HPDE6-E6E7 (cell line): Measurements from ENCODE around the gene LCOR.

Source experiments
- DNase-seq: peaks from one replicate; pipeline ENCODE4 v3.0.0; 2011; ENCODE audit warnings: missing footprints; ENCODE audit errors: extremely low spot score

Gene LCOR

DNA sequence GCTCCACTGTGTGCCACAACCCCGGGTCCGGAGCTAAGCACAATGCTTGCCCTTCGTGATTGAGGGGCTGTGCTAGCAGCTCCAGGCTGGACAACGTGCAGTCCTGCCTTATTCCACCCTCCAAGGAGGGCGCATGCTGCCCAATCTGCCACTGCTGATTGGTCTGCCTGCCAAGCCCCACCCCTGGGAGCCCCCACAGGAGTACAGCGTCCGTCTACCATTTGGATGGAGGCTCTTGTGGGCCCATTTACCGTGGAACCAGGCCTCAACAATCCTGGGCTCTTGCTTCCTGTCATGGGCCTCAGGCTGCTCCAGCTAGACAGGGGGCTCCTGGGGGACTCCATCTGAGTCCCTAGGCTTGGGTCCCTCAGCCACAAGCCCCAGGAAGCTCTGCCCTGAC, 180.4 kb downstream of the LCOR start:
- DNase-seq = no peak

DNA sequence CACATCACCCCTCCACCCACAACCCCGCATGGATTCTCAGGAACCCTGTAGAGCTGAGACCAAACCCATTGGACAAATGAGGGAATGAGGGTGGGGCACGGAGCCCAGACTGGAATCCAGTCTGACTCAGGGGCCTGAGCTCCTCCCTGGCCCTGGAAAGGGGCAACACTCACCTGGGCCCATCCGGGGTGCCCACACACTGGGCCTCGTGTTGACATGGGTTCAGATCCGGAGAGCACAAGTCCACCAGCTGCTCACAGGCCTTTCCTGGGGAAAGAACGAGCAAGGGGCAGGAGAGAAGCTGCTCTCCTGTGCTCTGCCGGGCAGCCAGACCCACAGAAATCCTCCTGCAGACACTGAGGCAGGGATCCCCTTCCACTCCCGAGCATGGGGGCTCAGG, 181.5 kb downstream of the LCOR start:
- no peak for DNase-seq

DNA sequence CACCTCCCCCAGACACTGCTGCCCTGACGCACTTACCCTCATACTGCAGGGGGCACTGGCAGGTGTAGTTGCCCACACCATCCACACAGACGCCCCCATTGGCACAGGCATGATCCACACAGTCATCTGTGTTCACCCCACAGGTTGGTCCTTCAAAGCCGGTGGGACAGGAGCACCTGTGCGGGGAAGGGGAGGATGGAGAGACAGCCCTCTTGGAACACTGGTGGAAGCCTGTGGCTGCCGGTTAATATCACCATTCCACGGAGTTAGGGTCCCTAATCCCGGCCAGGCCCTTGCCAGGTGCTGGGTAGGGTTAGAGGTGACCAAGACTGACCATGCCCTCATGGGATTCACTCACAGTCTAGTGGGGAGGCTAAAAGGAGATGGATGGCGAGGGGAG, 181.9 kb downstream of the LCOR start:
- no peak for DNase-seq

DNA sequence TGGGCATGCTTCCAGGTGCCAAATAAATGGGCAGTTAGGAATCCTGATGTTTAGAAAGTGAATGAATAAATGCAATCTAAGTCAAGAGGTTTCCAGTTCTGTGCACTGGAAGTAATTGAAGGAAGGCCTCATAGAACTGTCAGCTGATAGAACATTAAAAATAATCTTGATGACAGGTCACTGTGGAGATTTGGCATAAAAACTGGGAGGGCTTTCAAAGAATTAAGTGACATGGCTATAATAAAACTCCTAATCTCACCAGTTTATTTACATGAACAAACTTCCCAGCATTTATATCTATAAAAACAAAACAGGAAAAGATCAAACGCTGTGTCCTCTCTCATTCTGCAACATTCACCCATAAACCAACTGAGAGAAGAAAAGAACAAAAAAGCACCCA, 183.1 kb downstream of the LCOR start:
- no peak for DNase-seq

DNA sequence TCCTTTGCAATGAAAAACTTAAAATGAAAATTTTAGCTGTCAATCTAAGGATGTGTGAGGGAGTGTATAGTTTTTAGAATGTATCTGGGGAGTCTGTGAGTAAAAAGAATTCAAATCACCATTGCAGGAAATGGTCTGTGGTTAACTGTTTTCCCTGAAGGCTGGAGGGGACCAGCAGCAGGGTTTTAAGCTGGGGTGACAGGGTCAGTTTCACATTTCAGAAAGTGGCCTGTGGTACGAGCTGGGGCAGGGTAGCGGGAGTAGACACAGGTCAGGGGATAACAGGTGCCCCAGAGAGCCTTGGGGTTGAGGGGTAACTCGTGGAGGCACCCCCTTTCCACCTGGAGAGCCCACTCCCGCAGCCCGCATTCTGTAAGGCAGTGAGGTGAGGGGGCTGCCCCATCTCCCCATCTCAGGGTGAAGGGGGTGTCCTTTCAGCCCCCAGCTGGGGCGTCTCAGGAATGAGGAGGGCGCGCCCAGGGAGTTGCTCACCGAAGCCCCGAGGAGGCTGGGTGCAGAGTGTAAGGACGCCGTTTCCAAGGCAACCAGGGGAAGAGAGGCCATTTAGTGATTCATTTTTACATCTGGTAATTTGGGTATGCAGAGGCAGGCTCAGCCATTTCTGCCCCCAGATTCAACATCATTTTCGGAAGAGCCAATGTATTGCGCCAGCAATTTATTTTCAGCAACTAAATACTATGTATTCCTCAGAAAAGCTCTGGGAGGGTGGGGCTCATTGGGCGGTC, 184.8 kb downstream of the LCOR start:
- DNase-seq = no peak

DNA sequence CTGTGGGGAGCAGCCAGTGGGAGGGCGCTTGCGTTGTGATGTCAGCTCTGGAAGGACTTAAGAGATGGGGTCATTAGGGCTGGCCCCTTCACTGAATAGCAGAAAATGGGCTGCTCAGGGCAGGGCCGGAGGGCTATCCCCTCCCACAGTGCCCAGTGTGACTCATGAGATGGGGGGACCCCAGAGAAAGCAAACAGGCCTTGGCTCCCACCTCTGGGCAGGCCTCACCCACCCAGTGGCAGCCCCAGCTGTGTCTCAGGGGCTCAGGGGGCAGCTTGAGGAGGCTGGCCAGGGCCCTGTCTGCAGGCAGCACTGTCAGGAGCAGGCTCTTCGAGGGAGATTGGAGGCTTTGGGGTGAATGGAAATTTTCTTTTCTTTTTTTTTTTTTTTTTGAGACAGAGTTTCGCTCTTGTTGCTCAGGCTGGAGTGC, 185.4 kb downstream of the LCOR start:
- no peak for DNase-seq

DNA sequence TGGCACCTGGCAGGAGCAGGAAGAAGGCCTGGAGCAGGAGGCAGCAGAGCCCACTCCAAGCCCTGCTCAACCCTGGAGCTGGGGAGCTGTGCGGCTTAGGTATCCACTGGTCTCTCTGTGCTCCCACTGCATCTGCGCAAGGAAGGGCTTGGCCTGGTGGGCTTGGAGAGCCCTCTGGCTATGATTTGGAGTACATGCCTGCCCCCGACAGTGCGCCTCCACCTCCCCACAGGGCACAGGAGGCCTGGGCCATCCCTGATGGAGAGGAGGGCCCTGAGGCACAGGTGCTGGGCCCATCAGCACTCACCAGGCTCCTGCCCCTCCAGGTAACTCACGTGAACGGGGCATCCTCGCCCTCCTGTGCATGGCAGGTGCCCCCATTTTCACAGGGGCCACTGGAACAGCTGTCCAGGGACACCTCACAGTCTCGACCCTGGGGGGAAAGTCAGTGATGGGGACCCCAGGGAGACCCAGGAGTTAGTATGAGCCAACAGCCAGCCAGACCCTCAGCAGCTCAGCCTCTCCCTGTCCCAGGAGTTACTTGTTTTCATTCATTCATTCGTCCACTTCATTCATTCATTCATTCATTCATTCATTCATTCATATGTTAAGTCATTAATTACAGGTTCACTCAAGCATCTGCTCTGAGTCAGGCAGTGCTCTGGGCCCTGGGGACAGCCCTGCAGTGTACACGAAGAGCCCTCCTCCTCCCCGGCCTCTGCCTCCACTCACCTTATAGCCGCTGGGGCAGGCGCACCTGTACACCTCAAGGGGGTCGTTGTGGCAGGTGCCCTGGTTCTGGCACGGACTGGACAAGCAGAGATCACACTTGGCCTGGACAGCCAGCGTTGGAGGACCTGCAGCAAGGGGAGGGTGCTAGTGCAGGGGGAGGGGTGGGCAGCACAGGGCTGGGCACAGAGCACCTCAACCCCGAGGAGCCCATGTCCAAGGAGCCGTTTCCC, 186.4 kb downstream of the LCOR start:
- no peak for DNase-seq

DNA sequence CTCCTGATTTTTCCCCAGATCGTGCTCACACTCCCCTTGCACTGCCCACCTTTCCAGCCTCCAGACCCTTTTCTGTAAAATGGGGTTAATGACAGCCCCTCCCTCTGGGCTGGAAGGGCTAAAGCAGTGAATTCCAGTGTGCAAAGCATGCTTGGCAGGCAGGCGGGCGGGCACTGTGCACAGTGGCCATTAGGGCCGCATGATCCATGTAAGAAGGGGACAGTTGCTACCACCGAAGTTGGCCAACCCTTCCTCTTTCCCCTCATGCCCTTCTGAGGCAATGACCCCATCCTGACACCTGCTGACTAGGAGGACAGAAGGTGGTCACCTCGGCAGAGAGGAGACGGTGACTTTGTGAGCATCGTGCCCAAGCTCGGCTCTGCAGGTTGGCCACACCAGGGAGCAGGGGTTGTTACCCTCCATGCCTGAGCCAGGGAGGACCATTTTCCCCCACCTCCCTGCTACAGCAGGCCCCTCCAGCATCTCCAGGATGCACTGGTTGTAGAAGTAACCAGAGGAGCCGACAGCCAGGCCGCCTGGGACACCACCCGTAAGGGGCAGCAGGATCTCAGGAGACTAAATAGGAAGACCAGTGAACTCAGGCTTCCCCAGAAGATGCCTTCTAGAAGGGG, 187.2 kb downstream of the LCOR start:
- DNase-seq = no peak

DNA sequence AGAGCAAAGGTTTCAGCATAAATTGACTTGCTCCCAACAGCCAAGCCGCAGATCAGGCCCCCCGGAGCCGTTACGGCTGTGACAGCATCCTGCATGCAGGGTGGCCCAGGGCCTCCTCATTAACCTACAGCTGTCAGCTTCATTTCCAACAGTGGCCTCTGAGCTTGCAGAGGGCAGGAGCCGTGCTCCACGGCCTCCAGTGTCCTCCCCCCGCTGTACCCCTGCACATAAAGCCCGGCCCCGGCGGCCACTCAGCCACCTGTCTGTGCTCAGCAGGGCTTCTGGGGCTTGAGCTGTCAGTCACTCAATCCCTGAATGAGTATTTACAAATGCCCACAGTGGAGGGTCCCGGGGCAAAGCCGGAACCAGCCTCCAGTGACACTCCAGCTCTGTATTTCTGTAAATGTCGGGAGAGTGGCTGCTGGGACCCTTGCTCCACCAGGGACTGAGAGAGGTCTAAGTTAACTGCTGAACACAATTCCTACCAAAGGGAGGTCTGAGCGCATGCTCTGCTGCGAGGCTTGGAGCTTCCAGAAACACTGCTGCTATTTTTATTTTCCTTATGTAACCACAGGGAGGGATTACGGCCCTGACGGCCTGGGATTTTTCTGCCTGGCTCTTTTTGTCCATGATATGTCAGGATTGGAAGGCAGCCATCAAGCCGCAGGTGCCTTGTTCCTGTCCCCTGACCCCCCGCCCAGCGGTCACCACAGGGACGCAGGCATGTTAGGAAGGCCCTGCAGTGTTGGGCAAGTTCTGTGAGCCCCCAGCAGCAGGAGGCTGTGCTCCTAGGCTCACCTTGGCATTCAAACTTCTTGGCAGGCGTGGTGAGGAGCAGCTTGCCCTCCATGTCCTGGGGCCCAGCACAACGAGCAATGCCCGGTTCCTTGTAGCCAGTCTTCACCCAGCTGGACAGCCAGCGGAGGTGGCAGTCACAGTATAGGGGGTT, 188.6 kb downstream of the LCOR start:
- DNase-seq = no peak

DNA sequence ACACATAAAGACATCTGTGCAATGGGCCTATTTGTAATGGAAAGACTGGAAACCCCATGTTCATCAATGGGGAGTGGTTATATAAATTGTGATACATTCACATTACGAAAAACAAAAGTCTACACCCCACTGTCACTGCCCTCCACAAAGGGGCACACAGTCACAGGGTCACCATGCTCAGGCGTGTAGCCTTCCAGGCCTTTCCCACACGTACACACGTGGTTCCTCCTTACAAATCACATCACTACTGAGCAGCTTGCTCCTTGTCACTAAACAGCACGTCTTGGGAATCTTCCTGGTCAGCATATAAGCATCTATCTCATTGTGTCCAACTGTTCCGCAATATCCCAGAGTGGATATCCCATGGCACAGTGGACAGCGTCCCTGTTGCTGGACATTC, 190.5 kb downstream of the LCOR start:
- DNase-seq = no peak

DNA sequence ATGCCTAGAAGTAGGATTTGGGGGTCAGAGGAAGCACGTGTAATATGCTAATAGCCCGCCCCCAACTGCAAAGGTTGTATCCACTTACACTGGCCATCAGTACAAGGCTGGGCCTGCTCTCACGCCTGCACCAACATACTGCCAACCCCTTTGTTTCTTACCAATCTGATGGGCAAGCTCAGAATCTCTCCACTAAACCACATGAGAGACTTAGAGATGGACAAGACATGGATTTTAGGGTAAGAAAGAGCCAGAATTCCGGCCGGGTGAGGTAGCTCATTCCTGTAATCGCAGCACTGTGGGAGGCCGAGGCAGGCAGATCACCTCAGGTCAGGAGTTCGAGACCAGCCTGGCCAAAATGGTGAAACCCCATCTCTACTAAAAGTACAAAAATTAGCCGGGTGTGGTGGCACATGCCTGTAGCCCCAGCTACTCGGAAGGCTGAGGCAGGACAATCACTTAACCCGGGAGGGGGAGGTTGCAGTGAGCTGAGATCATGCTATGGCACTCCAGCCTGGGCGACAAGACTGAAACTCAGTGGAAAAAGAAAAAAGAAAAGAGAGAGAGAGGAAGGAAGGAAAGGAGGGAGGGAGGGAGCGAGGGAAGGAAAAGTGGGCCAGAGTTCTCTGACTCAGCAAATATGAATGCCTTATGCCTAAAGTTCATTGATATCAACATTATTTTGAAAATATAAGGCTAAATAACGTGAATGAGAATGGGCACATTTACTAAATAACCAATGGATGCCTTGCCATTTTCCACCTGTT, 191.5 kb downstream of the LCOR start:
- no peak for DNase-seq

DNA sequence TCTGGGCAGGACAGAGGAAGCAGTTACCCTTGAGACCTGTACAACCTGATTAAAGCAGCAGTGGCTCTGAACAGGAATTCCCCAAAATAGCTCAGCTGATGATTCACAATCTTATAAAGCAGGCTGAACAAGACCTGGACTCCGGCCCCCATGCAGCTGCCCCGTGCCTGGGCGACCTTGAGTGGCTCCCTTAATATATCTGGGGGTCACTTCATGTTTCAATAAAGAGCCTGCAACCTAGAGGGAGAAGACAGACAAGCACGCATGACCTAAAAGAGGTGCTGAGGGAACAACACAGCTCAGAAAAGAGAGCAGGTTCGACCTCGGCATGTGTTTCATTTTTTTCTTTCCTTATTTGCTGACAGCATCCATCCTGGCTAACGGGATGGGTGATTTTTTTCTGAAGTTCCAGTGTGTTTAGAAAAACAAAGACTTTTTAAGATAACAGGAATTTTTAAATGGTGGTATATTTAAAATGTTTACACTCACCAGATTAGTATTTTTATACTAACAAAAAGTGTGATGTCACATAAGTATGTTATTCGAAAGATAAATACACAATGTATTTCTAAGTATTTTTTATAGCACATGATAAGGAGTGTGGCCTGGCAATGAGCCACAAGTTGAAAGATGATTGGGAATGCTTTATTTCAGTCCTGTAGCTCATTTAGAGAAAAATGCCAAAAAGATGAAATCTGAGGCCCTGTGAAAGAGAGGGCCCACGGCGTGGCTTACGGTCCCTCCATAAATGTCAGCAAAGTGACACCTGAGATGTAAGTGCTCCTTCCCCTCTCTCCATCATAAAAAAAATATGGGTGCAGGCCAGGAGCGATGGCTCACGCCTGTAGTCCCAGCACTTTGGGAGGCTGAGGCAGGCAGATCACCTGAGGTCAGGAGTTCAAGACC, 192.3 kb downstream of the LCOR start:
- peak; percentile 60 for DNase-seq

DNA sequence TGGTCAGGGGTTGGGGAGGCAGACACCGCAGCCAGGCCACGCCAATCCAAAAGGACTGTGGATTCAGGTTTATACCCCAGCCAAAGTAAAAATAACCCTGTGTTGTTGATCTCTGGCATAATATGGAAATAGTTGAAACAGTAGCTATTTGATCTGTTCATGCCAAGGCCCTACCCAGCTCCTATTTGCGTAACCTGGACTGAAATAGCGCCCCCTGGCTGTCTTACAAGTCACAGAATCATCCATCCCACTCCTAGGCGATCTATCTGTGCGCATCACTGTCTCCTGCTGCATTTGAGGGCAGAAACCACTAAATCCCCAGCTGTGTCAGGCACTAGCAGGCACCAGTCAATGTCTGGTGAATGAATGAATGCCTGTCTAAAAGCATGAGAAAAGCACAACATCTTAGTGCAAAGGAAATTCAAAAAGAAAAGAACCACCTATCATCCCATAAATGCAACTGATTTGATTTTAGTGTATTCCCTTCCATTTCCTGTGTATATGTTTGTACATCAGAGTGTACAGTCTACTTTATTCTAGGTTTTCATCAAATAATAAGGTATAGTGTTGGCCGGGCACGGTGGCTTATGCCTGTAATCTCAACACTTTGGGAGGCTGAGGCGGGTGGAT, 193.6 kb downstream of the LCOR start:
- DNase-seq = peak; percentile 15

DNA sequence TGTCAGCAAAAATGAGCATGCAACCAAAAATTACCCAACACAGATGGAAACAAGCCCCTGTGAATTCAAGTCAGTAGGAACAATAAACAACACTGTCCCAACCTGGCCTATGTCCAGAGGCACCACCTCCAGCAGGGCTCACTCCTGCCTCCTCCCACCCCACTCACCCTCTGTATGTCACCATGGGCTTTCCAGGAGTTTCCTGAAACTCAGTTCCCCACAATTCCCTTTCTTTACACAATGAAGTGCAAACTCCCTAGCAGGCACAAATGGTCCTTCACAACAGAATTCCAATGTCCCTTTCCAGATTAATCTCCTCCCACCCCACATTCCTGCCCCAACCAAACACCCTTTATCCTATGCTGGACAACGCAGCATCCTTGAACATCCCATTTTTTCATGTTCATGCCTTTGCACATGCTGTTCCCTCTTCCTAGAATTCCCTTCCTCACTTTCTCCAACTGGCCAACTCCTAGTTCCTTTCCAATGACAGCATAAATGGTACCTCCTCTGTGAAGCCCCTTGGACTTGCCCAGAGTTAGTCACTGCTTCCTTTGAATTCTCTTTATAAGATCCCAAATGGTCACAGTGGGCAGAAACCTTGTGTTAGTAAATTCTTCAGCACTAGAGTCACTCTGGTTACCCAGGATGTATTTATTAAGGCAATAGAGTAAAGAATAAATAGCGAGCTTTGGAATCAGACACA, 196.2 kb downstream of the LCOR start:
- DNase-seq = no peak

DNA sequence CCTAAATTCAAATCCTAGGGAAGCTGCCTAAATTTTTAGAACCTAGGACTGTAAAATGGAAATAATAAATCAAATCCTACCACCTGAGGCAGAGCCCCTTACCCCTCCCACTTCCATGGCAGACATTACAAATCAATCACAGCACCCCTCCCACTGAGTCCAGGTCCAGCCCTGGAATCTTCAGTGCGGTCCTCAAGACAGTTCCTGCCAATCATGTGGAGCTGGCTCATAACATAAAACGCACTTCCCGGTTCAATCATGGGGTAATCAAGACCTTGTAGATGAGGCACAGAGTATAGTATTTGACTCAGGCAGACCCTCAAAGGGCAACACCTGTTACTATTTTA, 196.7 kb downstream of the LCOR start:
- no peak for DNase-seq

DNA sequence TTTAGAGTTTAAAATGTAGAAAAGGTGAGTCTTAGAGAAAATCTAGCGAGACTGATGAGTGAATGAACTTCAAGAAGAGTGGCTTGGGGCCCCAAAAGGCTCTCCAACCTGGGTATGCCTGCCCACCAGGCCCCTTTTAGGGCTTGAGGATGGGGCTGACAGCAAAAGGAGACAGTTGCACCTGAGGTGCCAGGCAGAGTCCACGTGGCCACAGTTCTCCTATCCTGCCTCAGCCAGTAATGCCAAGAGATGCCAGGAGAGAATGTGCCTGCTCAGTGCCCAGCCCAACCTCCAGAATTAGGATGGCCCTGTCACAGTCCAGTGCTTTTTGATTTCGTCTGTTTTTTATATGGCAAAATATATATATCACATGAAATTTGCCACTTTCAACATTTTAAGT, 197.2 kb downstream of the LCOR start:
- no peak for DNase-seq

DNA sequence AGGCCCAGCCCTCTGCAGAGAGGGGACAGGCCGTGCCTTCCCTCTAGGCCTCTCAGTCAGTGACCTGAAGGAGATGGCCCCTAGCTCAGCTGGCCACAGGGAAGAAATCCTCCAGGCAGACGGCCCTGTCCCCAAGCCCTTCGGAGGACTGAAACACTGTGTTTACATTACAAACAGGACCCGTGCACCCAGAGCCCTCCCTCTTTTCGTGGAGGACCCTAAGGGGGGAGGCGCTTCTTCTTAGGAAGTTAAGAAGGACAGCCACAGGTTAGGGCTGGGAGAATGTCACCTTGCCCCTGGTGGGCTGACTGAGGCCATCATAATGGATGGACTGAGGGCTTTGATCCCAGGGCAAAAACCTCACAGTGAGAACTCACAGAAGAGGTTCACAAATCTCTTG, 198.8 kb downstream of the LCOR start:
- DNase-seq = no peak

DNA sequence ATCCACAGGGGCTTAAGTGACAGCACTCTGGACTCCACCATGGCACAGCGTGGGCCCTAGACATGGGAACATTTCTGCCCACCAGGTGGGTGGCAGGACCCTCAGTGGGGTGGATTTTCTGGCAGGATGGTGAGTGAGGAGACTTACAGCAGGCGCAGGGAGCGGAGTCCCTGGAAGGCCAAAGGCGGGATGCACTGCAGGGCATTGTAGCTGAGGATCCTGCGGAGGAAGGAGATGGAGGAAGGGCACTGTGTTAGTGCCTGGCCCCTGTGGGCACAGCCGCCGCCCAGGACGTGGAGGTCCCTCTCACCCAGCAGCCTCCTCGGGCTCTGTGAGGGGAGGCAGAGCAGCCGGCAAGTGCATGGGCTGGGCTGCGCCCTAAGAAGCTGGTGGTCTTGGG, 199.4 kb downstream of the LCOR start:
- no peak for DNase-seq

DNA sequence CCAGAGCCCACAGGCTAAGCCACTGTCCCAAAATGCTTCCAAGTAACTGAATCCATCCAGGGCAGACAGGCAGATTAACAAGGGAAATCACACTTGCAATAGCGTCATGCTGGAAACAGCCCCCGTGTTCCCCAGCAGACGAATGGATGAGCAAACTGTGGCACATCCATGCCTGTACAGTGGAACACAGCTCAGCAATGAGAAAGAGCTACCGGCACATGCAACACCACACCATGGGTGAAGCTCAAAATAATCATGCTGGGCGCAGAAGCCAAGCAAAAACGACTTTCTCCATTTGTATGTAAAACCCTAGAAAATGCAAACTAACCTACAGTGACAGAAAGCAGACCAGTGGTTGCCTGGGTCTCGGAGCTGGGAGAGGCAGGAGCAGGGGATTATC, 200.5 kb downstream of the LCOR start:
- no peak for DNase-seq
